GM21423 (cell line): ENCODE results near the gene DCX.

ENCODE experiments used
- ATAC-seq: cut with Tn5 transposase; IDR thresholded peaks from one replicate; pipeline ENCODE4 v1.9.1; 2021; ENCODE audit warnings: mild to moderate bottlenecking, moderate library complexity; ENCODE audit not compliant: unreplicated experiment

DCX gene

GRCh38 chrX:111319451-111319850 lies 92.5 kb downstream of the DCX start:
- ATAC-seq = no peak

- ATAC-seq = no peak
These were observed 93.1 kb downstream of the DCX start for GRCh38 chrX:111318901-111319300.

GRCh38 chrX:111309083-111309482 lies 102.9 kb downstream of the DCX start:
- no peak for ATAC-seq

GRCh38 chrX:111308039-111308438 lies 104.0 kb downstream of the DCX start:
- no peak for ATAC-seq

GRCh38 chrX:111302284-111302683 lies 109.7 kb downstream of the DCX start:
- no peak for ATAC-seq

- no peak for ATAC-seq
These were observed 123.2 kb downstream of the DCX start for GRCh38 chrX:111288841-111289240.

GRCh38 chrX:111284631-111285293 lies 127.2 kb downstream of the DCX start:
- ATAC-seq = no peak

- no peak for ATAC-seq
These were observed 128.5 kb downstream of the DCX start for GRCh38 chrX:111283446-111283845.

- no peak for ATAC-seq
These were observed 129.0 kb downstream of the DCX start for GRCh38 chrX:111282991-111283390.

- no peak for ATAC-seq
These were observed 129.9 kb downstream of the DCX start for GRCh38 chrX:111282139-111282538.

GRCh38 chrX:111270339-111270738 lies 141.7 kb downstream of the DCX start, which contains the start of gene CAPN6:
CAPN6 (minus strand) TSS chrX:111270483; CDS start chrX:111263936, 6,547 bp downstream.
- ATAC-seq = no peak

- no peak for ATAC-seq
These were observed 143.5 kb downstream of the DCX start for GRCh38 chrX:111268506-111268905.

- no peak for ATAC-seq
These were observed 146.5 kb downstream of the DCX start for GRCh38 chrX:111265486-111265885.

- no peak for ATAC-seq
These were observed 147.6 kb downstream of the DCX start for GRCh38 chrX:111264385-111264784.

GRCh38 chrX:111262086-111262485 lies 149.9 kb downstream of the DCX start:
- no peak for ATAC-seq

- ATAC-seq = no peak
These were observed 151.5 kb downstream of the DCX start for GRCh38 chrX:111260451-111260850.

- no peak for ATAC-seq
These were observed 152.4 kb downstream of the DCX start for GRCh38 chrX:111259559-111259958.

- no peak for ATAC-seq
These were observed 154.3 kb downstream of the DCX start for GRCh38 chrX:111257733-111258132.

GRCh38 chrX:111254896-111255693 lies 156.9 kb downstream of the DCX start:
- no peak for ATAC-seq

GRCh38 chrX:111244235-111244750 lies 167.7 kb downstream of the DCX start:
- no peak for ATAC-seq
